ENCODE data around the gene DTX3.
"Not testable (repeated sequence)": the region's sequence is repeated elsewhere in the genome, so short reads cannot be mapped to it uniquely, and the experiment has no call there.

Gene DTX3

DNA sequence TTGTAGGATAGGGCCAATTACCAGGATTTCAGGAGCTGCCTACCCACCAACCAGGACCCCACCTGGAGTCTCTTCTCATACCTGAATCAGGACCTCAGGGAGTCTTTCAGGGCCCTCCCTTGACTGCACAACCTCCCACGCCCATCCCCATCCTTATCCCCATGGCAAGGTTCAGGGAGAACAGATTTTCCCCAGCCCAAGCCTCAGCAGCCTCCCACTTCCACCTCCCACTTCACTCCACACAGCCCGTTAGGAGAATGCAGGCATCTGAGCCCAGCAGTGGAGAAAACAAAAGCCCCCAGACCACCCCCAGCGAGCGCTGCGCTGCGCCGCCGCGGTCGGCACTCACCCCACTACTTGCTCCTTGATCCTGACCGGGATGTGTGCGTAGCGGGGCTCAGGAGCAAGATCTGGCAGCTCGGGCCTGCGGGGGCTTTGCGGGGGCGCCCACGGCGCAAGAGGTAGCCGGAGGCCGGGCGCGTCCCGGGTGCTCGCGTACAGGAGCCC is 27.0 kb downstream of the DTX3 start:
- TF ChIP-seq SUZ12 (IDR thresholded peaks at IDR 0.05; ENCODE audit: extremely low read depth, insufficient read depth, insufficient read length) (no peak), YY1 (IDR thresholded peaks at IDR 0.05; ENCODE audit: insufficient read depth, insufficient read length) (no peak), ZNF274 (IDR thresholded peaks at IDR 0.05; ENCODE audit: low read depth, low read length) (no peak)
- Histone ChIP-seq H3K9me3 (ENCODE audit: insufficient read depth, low read length) (no peaks in the 10 kb centered on the region), H3K36me3 (ENCODE audit: insufficient read depth, insufficient read length, low read length) (peaks cover 37% of the 10 kb centered on the region), H3K4me3 (ENCODE audit: insufficient read length, low read depth) (peak overlapping the region; percentile 71), H3K27me3 (ENCODE audit: insufficient read depth, insufficient read length) (peaks cover 38% of the 10 kb centered on the region), H3K4me1 (ENCODE audit: insufficient read depth, insufficient read length) (peaks cover 5% of the 10 kb centered on the region), H3K9ac (ENCODE audit: insufficient read length, low read depth) (peak overlapping the region; percentile 85)
- DNase-seq (ENCODE audit: low read depth, low spot score) = no peak

DNA sequence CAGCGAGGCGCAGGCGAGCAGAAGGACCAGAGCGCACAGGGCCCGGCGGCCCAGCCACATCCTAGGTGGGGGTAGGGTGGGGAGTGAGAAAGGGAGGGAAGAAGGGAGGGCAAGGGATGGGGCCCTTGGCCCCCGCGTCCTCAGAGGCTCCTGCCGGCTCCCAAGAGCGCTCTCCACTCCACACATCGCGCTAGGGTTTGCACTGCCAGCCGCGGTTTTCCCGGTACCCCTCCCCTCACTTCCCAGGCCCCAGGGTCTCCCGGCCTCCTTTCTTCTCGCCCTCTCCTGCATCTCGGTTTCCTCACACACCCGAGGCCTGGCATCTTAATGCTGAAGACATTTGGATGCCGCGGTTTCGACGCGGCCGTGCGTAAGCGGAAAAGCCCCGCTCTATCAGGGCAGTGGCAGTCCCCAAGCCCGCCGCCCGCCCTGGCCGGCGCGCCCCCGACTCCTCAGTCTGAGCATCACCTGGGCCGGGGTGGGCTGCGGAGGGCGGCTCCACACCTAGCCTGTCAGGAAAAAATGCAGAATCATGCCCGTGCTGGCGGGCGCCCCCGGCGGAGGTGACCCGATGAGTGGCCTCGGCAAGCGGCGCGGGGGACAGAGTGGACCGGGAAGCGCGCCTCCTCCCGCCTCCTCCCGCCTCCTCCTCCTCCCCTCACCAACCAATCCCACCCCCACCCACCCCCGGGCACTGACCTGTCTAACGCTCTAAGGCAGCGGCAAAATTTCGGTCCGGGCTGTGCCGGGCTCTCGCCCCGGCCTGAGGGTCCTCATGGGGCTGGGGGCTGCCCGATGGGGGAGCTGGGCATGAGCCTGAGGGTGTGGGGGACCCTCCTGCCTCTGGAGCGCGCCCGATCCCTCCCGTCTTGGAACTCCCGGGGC is 27.7 kb downstream of the DTX3 start:
- peak overlapping the region; percentile 71 for H3K4me3 ChIP-seq (ENCODE audit: insufficient read length, low read depth)
- peaks cover 32% of the 10 kb centered on the region for H3K36me3 ChIP-seq (ENCODE audit: insufficient read depth, insufficient read length, low read length)
- DNase-seq (ENCODE audit: low read depth, low spot score) = no peak
- H3K27me3 ChIP-seq (ENCODE audit: insufficient read depth, insufficient read length) = peaks cover 38% of the 10 kb centered on the region
- peak overlapping the region; percentile 92 for H3K9ac ChIP-seq (ENCODE audit: insufficient read length, low read depth)
- no peaks in the 10 kb centered on the region for H3K9me3 ChIP-seq (ENCODE audit: insufficient read depth, low read length)
- TF ChIP-seq SUZ12 (IDR thresholded peaks at IDR 0.05; ENCODE audit: extremely low read depth, insufficient read depth, insufficient read length) (no peak), YY1 (IDR thresholded peaks at IDR 0.05; ENCODE audit: insufficient read depth, insufficient read length) (no peak), ZNF274 (IDR thresholded peaks at IDR 0.05; ENCODE audit: low read depth, low read length) (no peak)
- H3K4me1 ChIP-seq (ENCODE audit: insufficient read depth, insufficient read length) = peaks cover 5% of the 10 kb centered on the region

DNA sequence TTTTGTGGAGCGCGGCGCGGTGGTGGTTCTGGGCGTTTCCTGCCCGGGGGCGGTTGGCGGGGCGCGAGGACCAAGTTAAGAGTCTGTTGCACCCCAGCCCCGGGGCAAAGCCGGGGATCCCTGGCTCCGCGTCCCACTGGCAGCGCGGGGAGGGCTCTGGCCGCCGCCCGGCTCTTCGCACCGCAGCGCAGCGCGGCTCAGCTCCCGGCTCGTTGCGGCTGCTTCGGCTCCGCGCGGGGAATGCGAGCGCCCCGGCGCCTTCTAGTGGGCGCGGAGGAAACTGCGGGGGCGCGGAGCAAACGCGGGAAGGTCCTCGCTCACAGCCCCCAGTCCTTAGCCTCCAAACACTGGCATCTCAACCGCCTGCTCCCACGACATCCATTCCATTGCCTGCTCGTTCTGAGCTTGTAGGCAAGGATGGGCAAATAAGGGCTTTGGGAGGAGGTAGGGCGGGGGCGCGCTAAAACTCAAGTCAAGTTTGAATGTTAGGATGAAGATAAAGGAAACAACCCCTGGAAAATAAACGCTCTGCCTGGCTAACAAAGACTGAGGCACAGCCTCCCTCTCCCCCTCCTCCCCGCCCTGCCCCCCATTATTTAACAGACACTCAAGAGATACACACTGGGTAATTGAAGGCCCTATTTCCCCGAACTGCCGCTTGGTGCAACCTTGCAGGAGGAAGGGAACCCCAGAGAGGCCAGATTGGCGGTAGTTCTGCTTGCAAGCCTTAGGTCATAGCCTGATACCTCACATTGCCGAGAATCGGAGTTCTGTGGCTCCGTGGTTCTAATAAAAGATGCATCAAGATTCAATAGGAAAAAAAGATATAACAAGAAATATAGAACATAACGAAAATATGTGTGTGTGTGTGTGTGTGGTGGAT is 28.6 kb downstream of the DTX3 start, which contains the start of gene B4GALNT1:
B4GALNT1 (minus strand) TSS at position 244 of the 883 bp plus-strand sequence. CDS start 1,069 bp downstream, outside the sequence.
- Histone ChIP-seq H3K9ac (ENCODE audit: insufficient read length, low read depth) (peak within 1 kb of the TSS; percentile 92), H3K4me1 (ENCODE audit: insufficient read depth, insufficient read length) (peaks cover 5% of the 10 kb centered on the region), H3K9me3 (ENCODE audit: insufficient read depth, low read length) (no peaks in the 10 kb centered on the region), H3K36me3 (ENCODE audit: insufficient read depth, insufficient read length, low read length) (peaks cover 25% of the 10 kb centered on the region), H3K4me3 (ENCODE audit: insufficient read length, low read depth) (peak within 1 kb of the TSS; percentile 71), H3K27me3 (ENCODE audit: insufficient read depth, insufficient read length) (peaks cover 38% of the 10 kb centered on the region)
- DNase-seq (ENCODE audit: low read depth, low spot score) = peak; percentile 74
- TF ChIP-seq ZNF274 (IDR thresholded peaks at IDR 0.05; ENCODE audit: low read depth, low read length) (no peak), YY1 (IDR thresholded peaks at IDR 0.05; ENCODE audit: insufficient read depth, insufficient read length) (no peak), SUZ12 (IDR thresholded peaks at IDR 0.05; ENCODE audit: extremely low read depth, insufficient read depth, insufficient read length) (no peak)

DNA sequence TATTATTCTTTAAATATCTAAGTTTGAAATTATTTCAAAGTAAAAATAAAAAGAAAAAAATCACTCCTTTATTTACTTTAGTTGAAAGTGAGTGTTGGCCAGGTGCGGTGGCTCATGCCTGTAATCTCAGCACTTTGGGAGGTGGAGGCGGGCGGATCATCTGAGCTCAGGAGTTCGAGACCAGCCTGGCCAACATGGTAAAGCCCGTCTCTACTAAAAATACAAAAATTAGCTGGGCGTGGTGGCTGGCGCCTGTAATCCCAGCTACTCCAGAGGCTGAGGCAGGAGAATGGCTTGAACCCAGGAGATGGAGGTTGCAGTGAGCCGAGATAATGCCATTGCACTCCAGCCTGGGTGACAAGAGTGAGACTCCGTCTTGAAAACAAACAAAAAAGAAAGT is 32.1 kb downstream of the DTX3 start:
- H3K27me3 ChIP-seq (ENCODE audit: insufficient read depth, insufficient read length) = peaks cover 17% of the 10 kb centered on the region
- not testable (repeated sequence) for H3K9ac ChIP-seq (ENCODE audit: insufficient read length, low read depth); H3K4me3 ChIP-seq (ENCODE audit: insufficient read length, low read depth); H3K36me3 ChIP-seq (ENCODE audit: insufficient read depth, insufficient read length, low read length); H3K4me1 ChIP-seq (ENCODE audit: insufficient read depth, insufficient read length); DNase-seq (ENCODE audit: low read depth, low spot score); H3K9me3 ChIP-seq (ENCODE audit: insufficient read depth, low read length)

DNA sequence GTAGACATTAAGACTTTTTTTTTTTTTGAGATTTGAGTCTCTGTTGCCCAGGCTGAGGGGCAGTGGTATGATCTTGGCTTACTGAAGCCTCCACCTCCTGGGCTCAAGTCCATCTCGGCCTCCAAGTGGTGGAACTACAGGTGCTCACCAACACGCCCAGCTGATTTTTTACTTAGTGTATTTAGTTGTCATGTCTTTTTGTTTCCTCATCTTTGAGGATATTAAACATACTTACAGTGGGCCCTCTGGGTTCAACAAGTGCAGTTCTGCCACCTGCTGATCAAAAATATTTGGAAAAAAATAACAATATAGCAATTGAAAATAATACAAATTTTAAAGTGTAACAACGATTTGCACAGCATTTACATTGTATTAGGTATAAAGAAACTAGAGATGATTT is 32.7 kb downstream of the DTX3 start:
- Histone ChIP-seq H3K4me3 (ENCODE audit: insufficient read length, low read depth) (no peak overlapping the region), H3K27me3 (ENCODE audit: insufficient read depth, insufficient read length) (peaks cover 11% of the 10 kb centered on the region), H3K9me3 (ENCODE audit: insufficient read depth, low read length) (peaks cover 12% of the 10 kb centered on the region; the same call in 1 of the 2 replicates), H3K9ac (ENCODE audit: insufficient read length, low read depth) (no peak overlapping the region), H3K36me3 (ENCODE audit: insufficient read depth, insufficient read length, low read length) (no peaks in the 10 kb centered on the region), H3K4me1 (ENCODE audit: insufficient read depth, insufficient read length) (peaks cover 2% of the 10 kb centered on the region)
- DNase-seq (ENCODE audit: low read depth, low spot score) = no peak
- no peak for TF ChIP-seq YY1 (IDR thresholded peaks at IDR 0.05; ENCODE audit: insufficient read depth, insufficient read length)
- no peak for TF ChIP-seq SUZ12 (IDR thresholded peaks at IDR 0.05; ENCODE audit: extremely low read depth, insufficient read depth, insufficient read length)
- no peak for TF ChIP-seq ZNF274 (IDR thresholded peaks at IDR 0.05; ENCODE audit: low read depth, low read length)

DNA sequence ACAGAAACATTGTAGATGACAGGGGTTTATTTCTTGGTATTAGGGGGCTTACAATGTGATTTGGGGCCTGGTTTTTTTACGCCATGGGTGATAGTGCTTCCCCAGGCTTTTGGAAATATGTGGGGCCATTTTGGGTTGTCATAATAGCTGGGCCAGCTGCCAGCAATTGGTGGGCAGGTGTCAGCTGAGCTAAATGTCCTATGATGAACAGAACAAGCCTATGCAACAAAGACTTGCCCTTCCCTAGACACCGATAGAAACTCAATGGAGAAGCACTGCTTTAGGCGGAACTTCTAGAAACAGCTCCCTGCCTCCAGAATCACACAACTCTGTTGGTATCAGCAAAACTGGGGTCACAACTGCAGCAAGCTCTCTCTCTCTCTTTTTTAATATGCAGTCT is 33.5 kb downstream of the DTX3 start:
- DNase-seq (ENCODE audit: low read depth, low spot score) = no peak
- H3K9ac ChIP-seq (ENCODE audit: insufficient read length, low read depth) = no peak overlapping the region
- peaks cover 18% of the 10 kb centered on the region; the same call in 1 of the 2 replicates for H3K9me3 ChIP-seq (ENCODE audit: insufficient read depth, low read length)
- H3K36me3 ChIP-seq (ENCODE audit: insufficient read depth, insufficient read length, low read length) = no peaks in the 10 kb centered on the region
- TF ChIP-seq YY1 (IDR thresholded peaks at IDR 0.05; ENCODE audit: insufficient read depth, insufficient read length) = no peak
- no peak for TF ChIP-seq SUZ12 (IDR thresholded peaks at IDR 0.05; ENCODE audit: extremely low read depth, insufficient read depth, insufficient read length)
- no peak for TF ChIP-seq ZNF274 (IDR thresholded peaks at IDR 0.05; ENCODE audit: low read depth, low read length)
- H3K27me3 ChIP-seq (ENCODE audit: insufficient read depth, insufficient read length) = peaks cover 10% of the 10 kb centered on the region
- H3K4me1 ChIP-seq (ENCODE audit: insufficient read depth, insufficient read length) = peaks cover 2% of the 10 kb centered on the region
- no peak overlapping the region for H3K4me3 ChIP-seq (ENCODE audit: insufficient read length, low read depth)
